RWPE2 (cell line): ENCODE results near the gene ASF1B.

Source experiments
- ATAC-seq: fragments of 200-7000 bp; cut with Tn5 transposase; 3 replicates; pipeline ENCODE4 v1.9.1; 2021; ENCODE audit warnings: low read depth
- DNase-seq: peaks from one replicate; pipeline ENCODE4 v3.0.0-alpha.2; 2020; ENCODE audit warnings: low spot score
- H3K27ac ChIP-seq: fragments of 450-650 bp; 2 replicates; pipeline ENCODE4 v1.5.1; 2017; ENCODE audit warnings: mild to moderate bottlenecking; ENCODE audit not compliant: poor library complexity, severe bottlenecking
- H3K27me3 ChIP-seq: fragments of 250-450 bp; sonication (Bioruptor Pico); 2 replicates; pipeline ENCODE4 v1.5.1; 2021; ENCODE audit warnings: mild to moderate bottlenecking, moderate library complexity; ENCODE audit not compliant: insufficient read depth, poor library complexity, severe bottlenecking
- H3K36me3 ChIP-seq: fragments of 250-450 bp; sonication (Bioruptor Pico); 2 replicates; pipeline ENCODE4 v1.5.1; 2020; ENCODE audit warnings: low read depth, mild to moderate bottlenecking, moderate library complexity
- H3K4me1 ChIP-seq: fragments of 250-450 bp; sonication (Bioruptor Pico); 2 replicates; pipeline ENCODE4 v1.5.1; 2021; ENCODE audit warnings: mild to moderate bottlenecking, moderate library complexity; ENCODE audit not compliant: insufficient read depth, poor library complexity, severe bottlenecking
- H3K4me3 ChIP-seq: fragments of 250-450 bp; sonication (Bioruptor Pico); 2 replicates; pipeline ENCODE4 v1.5.1; 2021; ENCODE audit warnings: mild to moderate bottlenecking, moderate library complexity; ENCODE audit not compliant: severe bottlenecking
- H3K9me3 ChIP-seq: fragments of 250-450 bp; sonication (Bioruptor Pico); 2 replicates; pipeline ENCODE4 v1.5.1; 2021; ENCODE audit warnings: mild to moderate bottlenecking, moderate library complexity; ENCODE audit not compliant: severe bottlenecking
- TF ChIP-seq, protein P1 (sequence below): fragments of 450-650 bp; IDR thresholded peaks from one replicate; pipeline ENCODE4 v1.5.1; 2017; ENCODE audit warnings: mild to moderate bottlenecking, moderate library complexity; ENCODE audit not compliant: poor library complexity, severe bottlenecking

ASF1B gene

GRCh38 chr19:14156971-14157717, 20.8 kb upstream of the ASF1B start:
- Histone ChIP-seq H3K4me3 (no peak overlapping the region), H3K36me3 (no peaks in the 10 kb centered on the region), H3K27me3 (no peaks in the 10 kb centered on the region), H3K4me1 (no peaks in the 10 kb centered on the region), H3K27ac (no peak overlapping the region), H3K9me3 (no peaks in the 10 kb centered on the region)
- ATAC-seq = no peak
- DNase-seq = no peak
- TF ChIP-seq, protein P1, sequence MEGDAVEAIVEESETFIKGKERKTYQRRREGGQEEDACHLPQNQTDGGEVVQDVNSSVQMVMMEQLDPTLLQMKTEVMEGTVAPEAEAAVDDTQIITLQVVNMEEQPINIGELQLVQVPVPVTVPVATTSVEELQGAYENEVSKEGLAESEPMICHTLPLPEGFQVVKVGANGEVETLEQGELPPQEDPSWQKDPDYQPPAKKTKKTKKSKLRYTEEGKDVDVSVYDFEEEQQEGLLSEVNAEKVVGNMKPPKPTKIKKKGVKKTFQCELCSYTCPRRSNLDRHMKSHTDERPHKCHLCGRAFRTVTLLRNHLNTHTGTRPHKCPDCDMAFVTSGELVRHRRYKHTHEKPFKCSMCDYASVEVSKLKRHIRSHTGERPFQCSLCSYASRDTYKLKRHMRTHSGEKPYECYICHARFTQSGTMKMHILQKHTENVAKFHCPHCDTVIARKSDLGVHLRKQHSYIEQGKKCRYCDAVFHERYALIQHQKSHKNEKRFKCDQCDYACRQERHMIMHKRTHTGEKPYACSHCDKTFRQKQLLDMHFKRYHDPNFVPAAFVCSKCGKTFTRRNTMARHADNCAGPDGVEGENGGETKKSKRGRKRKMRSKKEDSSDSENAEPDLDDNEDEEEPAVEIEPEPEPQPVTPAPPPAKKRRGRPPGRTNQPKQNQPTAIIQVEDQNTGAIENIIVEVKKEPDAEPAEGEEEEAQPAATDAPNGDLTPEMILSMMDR = no peak

GRCh38 chr19:14156122-14156521, 19.7 kb upstream of the ASF1B start:
- Histone ChIP-seq H3K27ac (no peak overlapping the region), H3K4me1 (no peaks in the 10 kb centered on the region), H3K27me3 (no peaks in the 10 kb centered on the region), H3K4me3 (no peak overlapping the region), H3K36me3 (no peaks in the 10 kb centered on the region), H3K9me3 (no peaks in the 10 kb centered on the region)
- DNase-seq (no peak), ATAC-seq (no peak)
- TF ChIP-seq, protein P1 = no peak

DNA sequence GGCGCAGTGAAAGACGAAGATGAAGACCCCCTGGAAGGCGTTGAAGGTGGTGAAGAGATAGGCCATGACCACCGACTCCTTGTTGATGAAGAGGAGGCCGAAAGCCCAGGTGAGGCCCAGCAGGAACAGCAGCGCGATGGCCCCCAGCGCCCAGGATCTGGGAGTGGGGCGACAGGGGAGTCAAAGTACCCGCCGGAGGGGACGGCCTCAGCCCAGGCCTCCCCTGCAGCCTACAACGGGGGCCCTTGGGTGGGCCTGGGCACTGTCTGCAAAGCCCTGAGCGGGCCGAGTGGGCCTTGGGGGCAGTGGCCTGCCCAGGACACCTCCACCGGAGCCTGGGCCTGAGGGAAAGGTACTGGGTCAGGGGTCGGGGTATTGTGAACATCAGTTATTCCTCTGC, 19.0 kb upstream of the ASF1B start:
- DNase-seq = no peak
- TF ChIP-seq, protein P1 = no peak
- Histone ChIP-seq H3K27ac (no peak overlapping the region), H3K27me3 (no peaks in the 10 kb centered on the region), H3K36me3 (no peaks in the 10 kb centered on the region), H3K4me1 (no peaks in the 10 kb centered on the region), H3K9me3 (no peaks in the 10 kb centered on the region), H3K4me3 (no peak overlapping the region)
- ATAC-seq = no peak

- no peaks in the 10 kb centered on the region for H3K36me3 ChIP-seq
- DNase-seq = no peak
Observed at GRCh38 chr19:14152713-14153112, 16.3 kb upstream of the ASF1B start.

More at GRCh38 chr19:14152713-14153112, 16.3 kb upstream of the ASF1B start:
- Histone ChIP-seq H3K27me3 (no peaks in the 10 kb centered on the region), H3K4me3 (no peak overlapping the region), H3K9me3 (no peaks in the 10 kb centered on the region), H3K4me1 (no peaks in the 10 kb centered on the region), H3K27ac (no peak overlapping the region)
- TF ChIP-seq, protein P1 = no peak
- ATAC-seq = peak; percentile 8; the same call in 1 of the 3 replicates
